Measurements from ENCODE around the gene CRKL.

DNA sequence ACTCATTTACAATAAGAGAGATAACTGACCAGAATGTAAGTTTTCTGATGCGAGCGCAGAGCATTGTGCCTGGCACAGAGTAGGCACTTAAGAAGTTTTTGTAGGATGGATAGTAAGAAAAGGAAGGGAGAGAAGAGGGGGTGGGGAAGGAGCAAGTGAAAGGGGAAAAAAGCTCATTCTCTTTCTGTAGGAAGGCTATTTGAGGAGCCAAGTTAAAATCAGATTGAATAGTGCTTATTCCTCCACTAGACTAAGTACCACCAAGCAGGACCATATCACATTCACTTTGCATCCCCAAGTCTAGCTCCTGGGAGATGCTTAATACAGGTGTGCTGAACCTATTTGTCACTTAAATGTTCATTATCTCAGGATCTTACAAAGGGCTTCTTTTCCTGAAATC is 14.1 kb upstream of the CRKL start:
- TF ChIP-seq CTCF (conservative IDR thresholded peaks at IDR 0.05; ENCODE audit: low read depth, low read length) (no peak), POLR2A (IDR thresholded peaks at IDR 0.05; ENCODE audit: low read depth, low read length) (no peak), RAD21 (IDR thresholded peaks at IDR 0.05; ENCODE audit: low read length) (no peak), SMC3 (IDR thresholded peaks at IDR 0.05; ENCODE audit: low read depth, low read length) (no peak), MAZ (IDR thresholded peaks at IDR 0.05; ENCODE audit: borderline replicate concordance, low read depth, low read length) (no peak), RFX5 (IDR thresholded peaks at IDR 0.05; ENCODE audit: low read depth, low read length) (no peak), MXI1 (IDR thresholded peaks at IDR 0.05; ENCODE audit: borderline replicate concordance, low read depth, low read length) (no peak), FOS (IDR thresholded peaks at IDR 0.05; ENCODE audit: low read depth, low read length) (no peak)
- TF ChIP-seq, protein P1, sequence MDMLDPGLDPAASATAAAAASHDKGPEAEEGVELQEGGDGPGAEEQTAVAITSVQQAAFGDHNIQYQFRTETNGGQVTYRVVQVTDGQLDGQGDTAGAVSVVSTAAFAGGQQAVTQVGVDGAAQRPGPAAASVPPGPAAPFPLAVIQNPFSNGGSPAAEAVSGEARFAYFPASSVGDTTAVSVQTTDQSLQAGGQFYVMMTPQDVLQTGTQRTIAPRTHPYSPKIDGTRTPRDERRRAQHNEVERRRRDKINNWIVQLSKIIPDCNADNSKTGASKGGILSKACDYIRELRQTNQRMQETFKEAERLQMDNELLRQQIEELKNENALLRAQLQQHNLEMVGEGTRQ (IDR thresholded peaks at IDR 0.05; ENCODE audit: low read depth, low read length) = no peak
- TF ChIP-seq, protein P2, sequence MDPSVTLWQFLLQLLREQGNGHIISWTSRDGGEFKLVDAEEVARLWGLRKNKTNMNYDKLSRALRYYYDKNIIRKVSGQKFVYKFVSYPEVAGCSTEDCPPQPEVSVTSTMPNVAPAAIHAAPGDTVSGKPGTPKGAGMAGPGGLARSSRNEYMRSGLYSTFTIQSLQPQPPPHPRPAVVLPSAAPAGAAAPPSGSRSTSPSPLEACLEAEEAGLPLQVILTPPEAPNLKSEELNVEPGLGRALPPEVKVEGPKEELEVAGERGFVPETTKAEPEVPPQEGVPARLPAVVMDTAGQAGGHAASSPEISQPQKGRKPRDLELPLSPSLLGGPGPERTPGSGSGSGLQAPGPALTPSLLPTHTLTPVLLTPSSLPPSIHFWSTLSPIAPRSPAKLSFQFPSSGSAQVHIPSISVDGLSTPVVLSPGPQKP (IDR thresholded peaks at IDR 0.05; ENCODE audit: borderline replicate concordance, low read depth, low read length) = no peak

Data from IMR-90 (cell line).